Bronchial epithelial cell (primary cell): ENCODE measurements around the gene NKIRAS1. TPM values are rescaled to one million over a fixed set of nuclear protein-coding genes. Genes with fewer than 3 reads are reported as not detected.

ENCODE experiments used
- DNase-seq: peaks from one replicate; pipeline ENCODE4 v3.0.0-alpha.2; 2010; ENCODE audit warnings: low read depth
- FAIRE-seq: peaks from 2 replicates; lab custom pipeline; 2011; peaks lifted over from hg19 to GRCh38; lab: Jason Lieb, UNC
- H3K27me3 ChIP-seq: 2 replicates; pipeline ENCODE4 v1.5.1; 2011; ENCODE audit warnings: low read length; ENCODE audit not compliant: control insufficient read depth, insufficient read depth
- H3K36me3 ChIP-seq: 2 replicates; pipeline ENCODE4 v1.5.1; 2011; ENCODE audit warnings: low read length; ENCODE audit not compliant: control insufficient read depth, insufficient read depth
- H3K4me3 ChIP-seq: 2 replicates; pipeline ENCODE4 v1.5.1; 2011; ENCODE audit warnings: mild to moderate bottlenecking, low read depth, low read length, control low read depth
- total RNA-seq: library from RNA; depleted of rRNA; stranded (reverse); fragments of >200 nt; gene quantifications from 2 replicates; pipeline ENCODE4 v1.2.1, GENCODE V29; 2014
- TF ChIP-seq, protein P1 (sequence below): IDR thresholded peaks from 2 replicates; pipeline ENCODE4 v1.5.1; 2011; ENCODE audit warnings: mild to moderate bottlenecking, moderate library complexity, low read length, control low read depth, inconsistent platforms; ENCODE audit not compliant: insufficient read depth, severe bottlenecking

Gene NKIRAS1
- total RNA-seq, 1 donor from 2014 or later: 11.8 TPM

- H3K36me3 ChIP-seq: no peaks in the 10 kb centered on the region
- H3K4me3 ChIP-seq: no peak overlapping the region
- no peaks in the 10 kb centered on the region for H3K27me3 ChIP-seq
- DNase-seq (no peak), FAIRE-seq (no peak)
- TF ChIP-seq, protein P1, sequence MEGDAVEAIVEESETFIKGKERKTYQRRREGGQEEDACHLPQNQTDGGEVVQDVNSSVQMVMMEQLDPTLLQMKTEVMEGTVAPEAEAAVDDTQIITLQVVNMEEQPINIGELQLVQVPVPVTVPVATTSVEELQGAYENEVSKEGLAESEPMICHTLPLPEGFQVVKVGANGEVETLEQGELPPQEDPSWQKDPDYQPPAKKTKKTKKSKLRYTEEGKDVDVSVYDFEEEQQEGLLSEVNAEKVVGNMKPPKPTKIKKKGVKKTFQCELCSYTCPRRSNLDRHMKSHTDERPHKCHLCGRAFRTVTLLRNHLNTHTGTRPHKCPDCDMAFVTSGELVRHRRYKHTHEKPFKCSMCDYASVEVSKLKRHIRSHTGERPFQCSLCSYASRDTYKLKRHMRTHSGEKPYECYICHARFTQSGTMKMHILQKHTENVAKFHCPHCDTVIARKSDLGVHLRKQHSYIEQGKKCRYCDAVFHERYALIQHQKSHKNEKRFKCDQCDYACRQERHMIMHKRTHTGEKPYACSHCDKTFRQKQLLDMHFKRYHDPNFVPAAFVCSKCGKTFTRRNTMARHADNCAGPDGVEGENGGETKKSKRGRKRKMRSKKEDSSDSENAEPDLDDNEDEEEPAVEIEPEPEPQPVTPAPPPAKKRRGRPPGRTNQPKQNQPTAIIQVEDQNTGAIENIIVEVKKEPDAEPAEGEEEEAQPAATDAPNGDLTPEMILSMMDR: no peak
Observed at GRCh38 chr3:23950293-23950692, 33.5 kb upstream of the NKIRAS1 start.

GRCh38 chr3:23949784-23950183, 33.0 kb upstream of the NKIRAS1 start:
- FAIRE-seq (no peak), DNase-seq (no peak)
- TF ChIP-seq, protein P1: no peak
- no peak overlapping the region for H3K4me3 ChIP-seq
- H3K36me3 ChIP-seq: no peaks in the 10 kb centered on the region
- H3K27me3 ChIP-seq: no peaks in the 10 kb centered on the region

DNA sequence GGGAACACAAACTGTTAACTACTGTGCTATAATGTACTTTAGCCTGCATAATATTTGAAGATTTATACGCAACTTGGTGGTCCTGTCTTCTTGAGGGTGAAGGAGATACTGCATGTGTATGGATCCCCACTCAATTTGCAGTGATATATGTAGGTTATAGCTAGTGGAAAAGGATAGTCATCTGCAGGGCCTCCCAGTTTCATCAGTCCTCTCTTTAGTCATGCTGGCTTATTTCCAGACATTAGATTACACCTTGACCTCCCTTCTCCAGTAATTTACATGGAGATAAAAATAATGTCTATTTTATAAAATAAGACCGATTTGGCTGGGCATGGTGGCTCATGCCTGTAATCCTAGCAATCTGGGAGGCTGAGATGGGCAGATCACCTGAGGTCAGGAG, 32.0 kb upstream of the NKIRAS1 start:
- Histone ChIP-seq H3K36me3 (no peaks in the 10 kb centered on the region), H3K27me3 (no peaks in the 10 kb centered on the region), H3K4me3 (no peak overlapping the region)
- peak; percentile 74 for DNase-seq
- TF ChIP-seq, protein P1: no peak
- no peak for FAIRE-seq

DNA sequence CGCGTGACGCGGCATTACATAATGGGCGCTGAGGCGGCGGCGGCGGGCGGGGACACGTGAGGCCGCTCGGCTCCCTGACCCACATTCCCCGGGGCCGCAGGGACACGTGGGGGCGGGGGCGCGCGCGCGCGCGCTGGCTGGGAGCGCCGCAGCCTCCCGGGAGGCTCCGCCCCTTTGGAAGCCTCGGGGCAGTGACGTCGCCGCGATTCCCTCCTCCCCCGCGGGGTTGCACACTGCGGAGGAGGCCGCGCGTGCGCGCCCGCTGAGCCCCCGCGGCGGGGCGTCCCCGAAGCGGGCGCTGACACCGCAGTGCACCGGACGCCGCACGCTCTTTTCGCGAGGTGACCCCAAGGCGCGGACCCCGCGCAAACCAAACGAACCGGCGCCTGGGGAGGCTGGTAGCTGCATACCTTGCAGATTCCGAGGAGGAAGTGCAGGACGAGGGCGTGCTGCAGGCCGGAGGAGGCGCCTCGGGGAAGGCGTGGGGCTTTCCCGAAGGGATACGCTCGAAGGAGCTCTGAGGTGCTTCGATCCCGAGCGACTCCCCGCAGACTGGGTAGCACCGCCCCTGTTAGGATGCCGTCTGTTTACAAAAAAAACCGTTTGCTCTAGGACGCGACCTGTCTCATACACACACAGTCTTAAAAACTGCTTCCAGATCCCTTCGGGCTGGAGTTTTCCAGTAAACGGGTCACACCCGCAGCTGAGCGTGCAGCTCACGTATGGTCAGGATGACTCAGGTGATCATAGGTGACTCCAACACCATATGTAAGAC, 29.3 kb upstream of the NKIRAS1 start:
- DNase-seq (peak; percentile 80), FAIRE-seq (no peak)
- Histone ChIP-seq H3K27me3 (no peaks in the 10 kb centered on the region), H3K36me3 (no peaks in the 10 kb centered on the region), H3K4me3 (peak overlapping the region; percentile 70)
- TF ChIP-seq, protein P1: no peak

GRCh38 chr3:23945663-23945912, 28.8 kb upstream of the NKIRAS1 start:
- no peak for FAIRE-seq

More at GRCh38 chr3:23945663-23945912, 28.8 kb upstream of the NKIRAS1 start:
- Histone ChIP-seq H3K4me3 (peak overlapping the region; percentile 70), H3K36me3 (no peaks in the 10 kb centered on the region), H3K27me3 (no peaks in the 10 kb centered on the region)
- no peak for DNase-seq
- TF ChIP-seq, protein P1: no peak
